ENCODE results near the gene USP48. TPM values are rescaled to one million over a fixed set of nuclear protein-coding genes. Genes with fewer than 3 reads are reported as not detected.

The USP48 gene
- total RNA-seq, 1 experiment from 2014 or later: 84.8 TPM

GRCh38 chr1:21670059-21670881 is 112.7 kb downstream of the USP48 start:
- no peak overlapping the region for H3K18ac ChIP-seq (ENCODE audit: insufficient read length, low read depth, low read length)
- no peak overlapping the region for H4K5ac ChIP-seq (ENCODE audit: insufficient read length, low read depth, low read length)
- no peaks in the 10 kb centered on the region for H4K20me1 ChIP-seq (ENCODE audit: control insufficient read depth, insufficient read depth, insufficient read length)
- H3K9me3 ChIP-seq (ENCODE audit: control insufficient read depth, low read depth, low read length): no peaks in the 10 kb centered on the region
- no peak overlapping the region for H2BK5ac ChIP-seq (ENCODE audit: insufficient read length, low read length)
- TF ChIP-seq CTCF (conservative IDR thresholded peaks at IDR 0.05): no peak
- H3K79me2 ChIP-seq (ENCODE audit: insufficient read depth, low read length): no peaks in the 10 kb centered on the region
- H3K27ac ChIP-seq (ENCODE audit: insufficient read length, low read depth, low read length): no peak overlapping the region
- no peak overlapping the region for H2AFZ ChIP-seq (ENCODE audit: low read length)
- no peaks in the 10 kb centered on the region; the same call in 1 of the 2 replicates for H3K27me3 ChIP-seq (ENCODE audit: insufficient read depth, low read length)
- H3K9me3 Mint-ChIP-seq: no peaks in the 10 kb centered on the region
- peaks cover 38 to 43% of the 10 kb centered on the region in 2 experiments for H3K4me1 Mint-ChIP-seq
- no CpG with 5 or more reads among the region's 16 CpGs for WGBS (ENCODE audit: extremely low coverage, insufficient read length, low lambda C conversion rate)
- H3K14ac ChIP-seq (ENCODE audit: insufficient read depth, low read length): no peak overlapping the region
- H3K56ac ChIP-seq (ENCODE audit: insufficient read length, low read depth, low read length): no peak overlapping the region
- no peak overlapping the region for H4K8ac ChIP-seq (replicated peaks; ENCODE audit: insufficient read length, low read depth, low read length)
- H3K9ac ChIP-seq (ENCODE audit: extremely low read depth, insufficient read length, low read length): no peak overlapping the region
- no peak overlapping the region for H2BK120ac ChIP-seq (ENCODE audit: low read depth, low read length, poor library complexity, severe bottlenecking)
- no peak overlapping the region for H3K23ac ChIP-seq (ENCODE audit: insufficient read length, low read depth, low read length)
- no peak overlapping the region for H2BK15ac ChIP-seq (ENCODE audit: low read depth, low read length)
- peak overlapping the region; percentile 81 for H3K4me2 ChIP-seq (ENCODE audit: insufficient read depth, insufficient read length, low read length)
- H3K23me2 ChIP-seq (ENCODE audit: insufficient read length, low read depth, low read length, poor library complexity, severe bottlenecking): peaks cover 14% of the 10 kb centered on the region
- no peak overlapping the region for H4K91ac ChIP-seq (ENCODE audit: insufficient read length, low read depth, low read length)
- H3T11ph ChIP-seq (ENCODE audit: low read length): no peak overlapping the region
- no peaks in the 10 kb centered on the region; the same call in 1 of the 2 replicates for H3K4me1 ChIP-seq (ENCODE audit: insufficient read depth, low read length)
- no peak overlapping the region for H3K4ac ChIP-seq (ENCODE audit: low read depth, low read length)
- H3K4me3 Mint-ChIP-seq: peak overlapping the region; percentile 65 to 83
- H3K36me3 Mint-ChIP-seq (ENCODE audit: insufficient read depth in 1 of 3, low read depth in 3 of 3): no peaks in the 10 kb centered on the region; a peak in 1 of 7 replicates
- H2BK12ac ChIP-seq (ENCODE audit: insufficient read length, low read depth, low read length): no peak overlapping the region
- peaks cover 28% of the 10 kb centered on the region for H3K27me3 Mint-ChIP-seq (ENCODE audit: low read depth)
- no peak for DNase-seq
- no peaks in the 10 kb centered on the region for H3K79me1 ChIP-seq (ENCODE audit: insufficient read depth, low read depth, low read length, poor library complexity, severe bottlenecking)
- H2BK20ac ChIP-seq (ENCODE audit: low read depth, low read length, poor library complexity, severe bottlenecking): no peak overlapping the region
- H3K27ac Mint-ChIP-seq: no peak overlapping the region; a peak in 1 of 7 replicates
- no peak overlapping the region for H2AK5ac ChIP-seq (ENCODE audit: insufficient read length, low read length)
